Renal pelvis (tissue), 4 donors: ENCODE measurements around the gene TYW1. TPM values are rescaled to one million over a fixed set of nuclear protein-coding genes. Genes with fewer than 3 reads are reported as not detected.
"Not testable (repeated sequence)": the region's sequence is repeated elsewhere in the genome, so short reads cannot be mapped to it uniquely, and the experiment has no call there.

ENCODE experiments used
- DNase-seq: peaks from one replicate; pipeline ENCODE4 v3.0.0-alpha.2; 2013
- polyA plus RNA-seq, 3 donors: library from polyadenylated mRNA; unstranded; fragments of 120-200 nt; gene quantifications; one replicate each; pipeline ENCODE4 v1.2.1, GENCODE V29; 2013; ENCODE audit not compliant: insufficient read length in 3 of 3

TYW1 gene
- polyA plus RNA-seq, 3 donors = 22.4 to 28.7 (median 23.2) TPM

DNA sequence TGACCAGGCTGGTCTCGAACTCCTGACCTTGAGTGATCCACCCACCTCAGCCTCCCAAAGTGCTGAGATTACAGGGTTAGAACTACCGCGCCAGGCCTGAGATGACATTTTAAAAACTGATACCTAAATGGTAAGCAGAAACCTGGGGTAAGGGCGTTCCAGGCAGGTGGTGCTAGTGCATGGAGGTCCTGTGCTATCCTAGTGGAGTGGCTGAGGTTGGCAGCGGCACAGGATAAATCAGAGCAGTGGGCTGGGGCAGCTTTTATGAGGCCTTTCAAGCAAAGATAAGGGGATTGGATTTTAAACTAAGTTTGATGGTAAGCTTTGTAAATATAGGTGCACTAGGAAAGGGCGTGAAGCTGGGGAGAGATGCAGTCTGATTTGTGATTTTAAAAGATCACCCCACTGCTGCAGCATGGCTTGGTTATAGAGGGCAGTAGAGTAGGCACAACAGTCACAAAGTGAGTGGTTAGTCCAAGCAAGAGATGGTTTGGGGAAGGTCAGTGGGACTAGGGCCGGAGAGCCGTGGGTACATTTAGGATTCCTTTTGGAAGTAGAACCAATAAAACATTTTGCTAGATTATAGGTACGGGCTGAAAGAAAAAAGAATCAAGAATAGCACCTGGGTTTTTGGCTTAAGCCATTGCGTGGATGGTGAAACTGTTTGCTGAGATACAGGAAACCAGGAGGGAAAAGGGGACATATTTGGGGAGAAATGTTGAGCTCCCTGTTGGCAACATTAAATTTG lies 188.5 kb downstream of the TYW1 start:
- not testable (repeated sequence) for DNase-seq

DNA sequence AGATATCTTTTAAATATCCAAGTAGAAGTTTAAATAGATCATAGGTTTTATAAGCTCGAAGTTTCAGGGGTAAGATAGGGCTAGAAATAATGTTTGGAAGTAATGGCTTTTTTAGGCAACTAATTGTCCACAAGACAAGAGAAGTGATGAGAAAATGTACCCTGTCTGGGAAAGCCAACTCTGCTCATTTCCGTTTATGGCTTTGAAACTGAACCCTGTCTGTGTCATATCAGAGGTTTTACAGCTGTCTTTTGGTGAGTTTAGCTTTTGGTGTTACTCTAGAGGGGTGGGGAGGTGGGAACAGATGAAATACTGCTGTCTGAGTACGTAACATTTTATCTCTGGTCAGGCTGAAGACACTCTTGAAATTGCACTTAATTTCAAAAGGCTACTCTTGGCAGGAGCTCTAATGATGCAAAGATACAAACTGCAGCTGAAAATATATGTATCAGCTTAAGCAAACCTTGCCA lies 189.1 kb downstream of the TYW1 start:
- DNase-seq = not testable (repeated sequence)

DNA sequence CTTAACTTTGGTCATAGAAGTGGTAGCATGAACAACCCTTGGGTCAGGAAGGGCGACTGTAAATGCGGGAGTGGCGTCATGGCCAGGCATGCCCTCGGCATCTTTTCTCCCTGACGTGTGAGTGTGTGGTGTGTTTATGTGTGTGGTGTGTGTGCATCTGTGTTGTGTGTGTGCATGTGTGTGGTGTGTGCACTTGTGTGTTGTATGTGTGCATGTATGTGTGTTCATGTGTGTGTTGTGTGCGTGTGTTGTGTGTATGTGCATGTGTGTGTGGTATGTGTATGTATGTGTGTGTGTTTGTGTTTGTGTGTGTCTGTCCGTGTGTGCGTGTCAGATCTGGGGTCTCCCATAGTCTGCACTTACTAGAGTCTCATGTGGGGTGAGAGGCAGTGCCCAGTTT lies 192.5 kb downstream of the TYW1 start:
- DNase-seq = not testable (repeated sequence)

DNA sequence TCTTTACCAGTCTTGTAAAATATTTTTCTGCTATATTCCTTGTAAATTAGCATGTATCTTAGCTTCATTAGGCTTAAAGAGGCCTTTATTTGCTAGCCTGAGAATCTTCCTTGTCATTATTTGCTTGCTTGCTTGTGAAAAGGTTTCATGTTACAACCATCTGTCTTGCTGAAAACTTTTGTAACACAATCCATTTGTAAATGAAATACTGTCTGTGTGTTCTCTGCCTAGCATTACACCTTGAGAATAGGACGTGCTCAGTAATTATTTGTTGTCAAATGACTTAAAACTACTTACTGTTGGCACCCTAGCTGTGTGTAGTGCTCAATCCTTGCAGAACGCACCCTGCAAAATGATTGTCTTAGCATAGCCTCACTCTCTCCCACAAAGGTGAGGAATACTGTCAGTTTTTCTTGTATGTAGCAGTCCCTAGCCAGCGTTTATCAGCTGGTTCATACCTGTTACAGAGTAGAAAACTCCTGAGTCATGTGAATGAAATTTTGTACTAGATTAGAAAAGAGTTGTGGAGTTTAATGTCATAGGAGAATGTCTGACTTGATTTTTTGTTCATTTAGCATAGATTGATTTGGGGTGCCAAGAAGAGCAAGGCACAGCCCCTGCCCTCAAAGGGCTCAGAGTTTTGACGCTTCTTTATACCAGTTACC lies 193.3 kb downstream of the TYW1 start:
- DNase-seq = not testable (repeated sequence)

DNA sequence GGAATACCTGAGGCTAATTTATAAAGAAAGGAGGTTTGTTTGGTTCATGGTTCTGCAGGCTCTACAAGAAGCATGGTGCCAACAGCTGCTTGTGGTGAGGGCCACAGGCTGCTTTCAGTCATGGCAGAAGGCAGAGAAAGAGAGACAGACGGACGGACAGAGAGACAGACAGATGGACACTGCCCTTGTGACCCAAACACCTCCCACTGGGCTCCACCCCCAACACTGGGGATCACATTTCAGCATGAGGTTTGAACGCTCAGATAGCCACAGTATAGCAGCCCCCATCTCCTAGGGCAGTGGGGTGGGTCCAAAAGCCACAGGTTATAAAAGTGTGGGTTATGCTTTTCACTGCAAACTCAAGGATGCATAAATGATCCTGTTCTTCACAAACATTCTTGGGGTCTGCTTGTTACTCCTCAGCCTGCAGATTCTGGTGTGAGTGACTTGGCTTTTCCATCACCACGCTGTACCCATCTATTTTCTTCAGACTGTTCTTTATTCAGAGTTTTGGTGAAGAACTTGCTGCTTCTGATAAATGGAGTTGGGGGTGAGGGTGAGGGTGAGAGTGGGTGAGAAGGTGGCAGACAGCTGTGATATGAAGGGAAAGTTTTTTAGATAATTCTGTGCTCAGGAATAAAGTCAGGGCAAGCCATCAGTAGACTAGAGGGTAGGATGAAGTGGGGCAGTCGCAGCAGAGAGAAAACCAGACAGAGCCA lies 194.5 kb downstream of the TYW1 start:
- DNase-seq = not testable (repeated sequence)

DNA sequence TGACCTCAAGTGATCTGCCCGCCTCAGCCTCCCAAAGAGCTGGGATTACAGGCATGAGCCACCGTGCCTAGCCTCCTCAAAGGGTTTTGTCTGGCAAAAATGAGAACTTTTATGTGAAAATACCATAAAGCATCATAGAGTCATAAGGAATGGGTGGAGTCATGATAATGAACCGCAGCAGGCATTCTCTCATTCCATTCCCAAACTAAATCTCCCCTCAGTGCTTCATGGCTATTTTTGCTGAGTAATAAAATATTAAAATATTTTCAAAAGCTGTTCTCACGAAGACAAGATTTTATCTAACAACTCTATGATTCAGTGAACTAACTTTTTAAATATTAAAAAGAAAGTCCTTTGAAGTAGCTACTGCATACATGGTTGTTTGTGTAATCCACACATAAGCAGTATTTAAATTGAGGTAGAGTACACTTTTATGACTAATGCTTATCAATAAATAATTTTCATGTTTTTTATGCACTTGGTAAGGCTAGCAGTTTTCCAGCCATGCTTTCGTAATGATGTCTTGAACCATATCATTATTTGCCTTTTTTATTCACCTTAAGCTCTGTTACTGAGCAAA lies 195.6 kb downstream of the TYW1 start:
- DNase-seq = not testable (repeated sequence)

DNA sequence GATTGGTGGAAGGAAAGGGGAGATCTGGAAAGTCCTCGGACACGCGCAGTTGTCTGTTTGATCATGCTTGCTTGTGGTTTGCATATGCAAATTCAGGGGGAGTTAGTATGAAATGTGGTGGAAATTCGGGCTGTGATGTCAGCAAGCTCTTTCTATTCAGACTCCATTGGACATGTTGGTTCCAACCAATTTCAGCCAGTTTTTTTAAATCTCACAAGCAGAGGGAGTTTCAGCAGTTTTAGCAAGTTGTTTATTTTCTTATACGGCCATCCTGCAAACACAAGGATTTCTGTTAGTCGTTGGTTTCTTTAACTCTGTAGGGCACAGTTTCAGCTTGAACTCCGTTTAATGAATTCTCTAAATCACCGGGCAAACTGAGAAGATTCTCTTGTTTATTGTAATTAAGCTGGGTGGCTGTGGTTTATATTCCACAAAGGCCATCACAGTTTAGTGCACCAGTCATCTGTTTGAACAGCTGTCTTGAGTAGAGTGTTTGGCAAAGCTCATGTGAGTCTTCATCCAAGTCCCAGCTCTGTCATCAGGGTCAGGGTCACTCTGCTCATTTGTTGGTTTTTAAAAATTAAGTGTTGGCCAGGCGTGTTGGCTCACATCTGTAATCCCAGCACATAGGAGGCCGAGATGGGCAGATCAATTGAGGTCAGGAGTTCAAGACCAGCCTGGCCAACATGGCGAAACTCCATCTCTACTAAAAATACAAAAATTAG lies 196.4 kb downstream of the TYW1 start:
- DNase-seq = peak; percentile 62

DNA sequence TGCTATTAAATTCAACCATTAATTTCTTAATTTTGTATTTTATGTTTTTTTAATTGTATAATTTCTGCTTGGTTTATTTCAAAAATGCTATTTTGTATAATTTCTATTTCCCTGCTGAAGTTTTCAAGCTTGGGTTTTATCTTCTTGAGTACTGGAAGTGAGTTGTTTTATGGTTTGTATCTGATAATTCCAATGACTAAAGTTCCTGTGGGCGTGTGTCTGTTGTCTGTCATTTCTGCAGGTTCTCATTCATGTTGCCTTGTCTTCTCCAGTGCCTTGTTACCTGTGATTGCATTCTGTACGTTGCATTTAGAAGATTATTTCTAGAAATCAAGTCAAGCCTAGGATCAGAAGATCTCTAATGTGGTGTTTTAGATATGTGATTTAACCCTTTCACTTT lies 199.5 kb downstream of the TYW1 start:
- DNase-seq = not testable (repeated sequence)

DNA sequence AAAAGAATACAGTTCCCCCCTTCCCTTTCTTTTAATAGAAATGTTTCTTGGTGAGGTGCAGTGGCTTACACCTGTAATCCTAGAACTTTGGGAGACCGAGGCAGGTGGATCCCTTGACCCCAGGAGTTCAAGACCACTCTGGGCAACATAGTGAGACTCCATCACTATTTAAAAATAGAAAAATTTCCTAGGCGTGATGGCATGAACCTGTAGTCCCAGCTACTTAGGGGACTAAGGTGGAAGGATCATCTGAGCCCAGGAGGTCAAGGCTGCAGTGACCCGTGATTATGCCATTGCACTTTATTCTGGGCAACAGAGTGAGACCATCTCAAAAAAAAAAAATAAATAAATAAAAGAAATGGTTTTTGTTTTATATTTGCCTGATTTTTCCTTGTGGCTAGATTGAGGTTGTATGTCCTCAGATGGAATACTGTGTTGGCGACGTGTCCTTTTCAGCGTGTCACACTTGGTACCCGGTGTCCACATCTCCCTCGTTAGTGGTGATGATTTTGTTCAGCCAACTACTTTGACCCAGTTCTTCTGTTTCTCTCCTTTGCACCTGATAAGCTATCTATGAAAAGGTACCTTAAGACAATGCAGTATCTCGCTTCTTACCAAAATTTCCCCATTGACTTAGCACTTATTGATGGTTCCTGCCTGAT lies 202.4 kb downstream of the TYW1 start:
- DNase-seq = not testable (repeated sequence)

DNA sequence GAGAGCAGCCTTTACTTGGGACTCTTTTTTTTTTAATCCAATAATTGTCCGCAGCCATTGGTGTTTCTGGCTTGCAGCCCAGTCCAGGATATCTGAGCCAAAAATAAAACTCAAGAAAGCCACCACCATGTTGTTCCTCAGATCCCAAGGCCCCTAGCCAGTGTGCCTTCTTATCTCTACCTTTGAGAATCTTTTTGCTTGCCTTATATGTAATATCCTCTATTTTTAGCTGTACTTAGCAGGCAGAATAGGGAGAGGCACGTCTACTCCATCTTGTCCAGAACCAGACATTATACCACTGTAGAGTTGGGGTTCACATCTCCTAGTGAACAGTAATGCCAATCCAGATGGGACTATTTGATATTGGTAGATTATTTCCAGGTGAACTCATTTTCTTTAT lies 209.1 kb downstream of the TYW1 start:
- not testable (repeated sequence) for DNase-seq

DNA sequence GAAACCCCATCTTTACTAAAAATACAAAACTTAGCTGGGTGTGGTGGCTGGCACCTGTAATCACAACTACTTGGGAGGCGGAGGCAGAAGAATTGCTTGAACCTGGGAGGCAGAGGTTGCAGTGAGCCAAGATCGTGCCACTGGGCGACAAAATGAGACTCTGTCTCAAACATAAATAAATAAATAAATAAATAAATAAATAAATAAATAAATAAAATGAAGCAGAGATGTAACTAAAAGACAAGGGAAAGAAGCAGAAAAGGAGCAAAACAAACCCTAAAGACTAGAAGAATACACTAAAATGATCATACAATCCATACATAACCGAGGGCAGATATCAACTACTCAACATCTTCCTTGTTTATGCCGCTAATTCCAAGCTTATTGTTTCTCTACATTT lies 209.8 kb downstream of the TYW1 start:
- no peak for DNase-seq

DNA sequence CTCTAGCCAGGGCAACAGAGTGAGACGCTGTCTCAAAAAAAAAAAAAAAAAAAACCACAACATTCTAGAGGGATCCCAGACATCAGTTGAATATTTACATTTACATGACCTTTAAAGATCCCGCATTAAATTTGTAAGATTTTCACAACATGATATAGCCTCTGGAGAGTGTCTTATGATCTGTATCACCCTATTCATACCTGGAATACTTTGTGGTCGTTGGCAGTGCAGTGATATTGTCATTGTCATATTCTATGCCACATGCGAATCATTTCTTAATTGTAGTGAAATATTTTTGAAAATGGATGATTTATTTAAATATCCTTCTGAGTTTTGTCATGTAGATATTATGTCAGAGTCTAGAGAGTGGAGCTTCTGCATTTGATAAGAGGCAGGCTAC lies 212.0 kb downstream of the TYW1 start:
- DNase-seq = not testable (repeated sequence)

DNA sequence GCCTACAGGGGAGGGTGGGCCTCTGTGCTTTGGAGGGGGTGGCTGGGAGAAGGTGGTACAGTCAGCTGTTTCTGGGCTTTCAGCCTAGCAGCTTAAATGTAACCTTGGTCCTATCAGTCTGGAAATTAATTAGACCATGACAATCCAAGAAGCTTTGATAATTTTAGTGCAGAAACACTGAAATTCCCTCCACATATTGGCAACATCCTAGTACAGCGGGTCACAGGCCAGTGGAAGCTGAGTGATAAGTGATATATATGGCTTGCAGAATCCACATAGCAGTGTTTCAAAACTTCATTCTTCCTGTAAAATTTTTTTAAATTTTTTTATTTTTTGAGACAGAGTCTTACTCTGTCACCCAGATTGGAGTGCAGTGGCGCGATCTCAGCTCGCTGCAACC lies 212.6 kb downstream of the TYW1 start:
- DNase-seq = no peak

DNA sequence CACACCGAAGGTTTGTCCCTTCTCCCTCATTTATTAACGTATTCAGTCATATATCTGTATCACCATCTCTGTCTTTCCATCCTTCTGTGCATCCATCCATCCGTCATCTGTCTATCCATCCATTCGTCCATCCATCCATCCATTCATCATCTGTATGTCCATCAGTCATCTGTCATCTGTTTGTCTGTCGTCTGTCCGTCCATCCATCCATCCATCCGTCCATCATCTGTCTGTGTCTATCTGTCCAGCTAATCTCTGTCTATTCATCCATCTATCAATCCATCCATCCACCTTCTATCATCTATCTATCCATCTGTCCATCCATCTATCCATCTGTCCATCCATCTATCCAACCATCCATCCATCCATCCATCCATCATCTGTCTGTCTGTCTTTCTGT lies 213.9 kb downstream of the TYW1 start:
- DNase-seq = no peak

DNA sequence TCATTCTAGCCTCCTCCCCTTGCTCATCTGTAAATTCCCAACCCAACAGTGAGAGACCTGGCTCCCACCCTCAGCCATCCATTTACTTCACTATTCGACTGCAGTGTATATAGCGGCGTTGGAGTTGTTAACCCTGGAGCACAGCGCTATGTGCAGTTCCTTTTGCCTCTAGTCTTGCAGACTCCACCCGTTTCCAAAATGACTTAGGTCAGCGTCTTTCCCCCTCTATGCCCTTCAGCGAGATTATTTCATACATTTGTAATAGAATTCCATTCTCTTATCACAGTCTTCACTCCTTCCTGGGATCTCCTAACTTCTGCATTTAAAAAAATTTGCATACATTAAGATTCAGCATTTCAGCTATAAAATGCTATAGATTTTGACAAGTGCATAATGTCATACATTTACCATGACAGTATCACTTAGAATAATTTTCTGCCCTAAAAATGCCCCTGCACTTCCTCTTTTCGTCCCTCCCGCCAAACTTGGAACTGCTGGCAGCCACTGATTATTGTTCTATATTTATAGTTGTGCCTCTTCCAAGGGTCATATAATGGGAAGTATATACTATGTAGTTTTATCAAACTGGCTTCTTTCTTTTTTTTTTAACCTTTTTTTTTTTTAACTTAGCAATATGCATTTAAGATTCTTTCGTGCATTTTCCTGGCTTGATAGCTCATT lies 215.2 kb downstream of the TYW1 start:
- not testable (repeated sequence) for DNase-seq

DNA sequence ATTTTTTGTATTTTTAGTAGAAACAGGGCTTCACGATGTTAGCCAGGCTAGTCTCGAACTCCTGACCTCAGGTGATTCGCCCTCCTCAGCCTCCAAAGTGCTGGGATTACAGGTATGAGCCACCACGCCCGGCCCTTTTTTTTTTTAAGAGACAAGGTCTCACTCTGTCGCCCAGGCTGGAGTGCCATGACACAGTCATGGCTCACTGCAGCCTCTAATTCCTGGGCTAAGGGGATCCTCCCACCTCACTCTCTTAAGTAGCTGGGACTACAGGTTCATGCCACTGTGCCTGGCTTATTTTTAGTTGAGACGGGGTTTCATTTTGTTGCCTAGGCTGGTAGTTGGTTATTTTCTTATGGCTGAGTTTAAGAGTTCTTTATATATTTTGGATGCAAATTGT lies 216.4 kb downstream of the TYW1 start:
- not testable (repeated sequence) for DNase-seq

DNA sequence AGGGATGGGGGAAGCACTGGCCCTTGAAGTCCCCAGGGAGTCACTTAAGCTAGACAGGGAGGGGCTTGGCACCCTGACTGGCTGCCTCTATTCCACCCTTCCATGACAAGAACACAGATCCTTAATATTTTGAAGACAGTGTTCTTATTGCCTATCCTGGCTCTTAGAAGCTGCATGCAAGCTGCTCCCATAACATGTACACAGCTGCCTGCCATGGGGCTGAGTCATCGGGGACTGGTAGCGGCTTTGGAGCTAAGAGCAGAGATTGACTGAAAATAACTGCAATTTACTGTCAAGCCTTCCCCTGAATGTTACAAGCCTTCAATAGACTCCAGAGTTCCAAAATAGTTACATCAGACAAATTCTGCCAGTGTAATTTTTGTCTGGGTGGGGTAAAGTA lies 226.9 kb downstream of the TYW1 start:
- not testable (repeated sequence) for DNase-seq

DNA sequence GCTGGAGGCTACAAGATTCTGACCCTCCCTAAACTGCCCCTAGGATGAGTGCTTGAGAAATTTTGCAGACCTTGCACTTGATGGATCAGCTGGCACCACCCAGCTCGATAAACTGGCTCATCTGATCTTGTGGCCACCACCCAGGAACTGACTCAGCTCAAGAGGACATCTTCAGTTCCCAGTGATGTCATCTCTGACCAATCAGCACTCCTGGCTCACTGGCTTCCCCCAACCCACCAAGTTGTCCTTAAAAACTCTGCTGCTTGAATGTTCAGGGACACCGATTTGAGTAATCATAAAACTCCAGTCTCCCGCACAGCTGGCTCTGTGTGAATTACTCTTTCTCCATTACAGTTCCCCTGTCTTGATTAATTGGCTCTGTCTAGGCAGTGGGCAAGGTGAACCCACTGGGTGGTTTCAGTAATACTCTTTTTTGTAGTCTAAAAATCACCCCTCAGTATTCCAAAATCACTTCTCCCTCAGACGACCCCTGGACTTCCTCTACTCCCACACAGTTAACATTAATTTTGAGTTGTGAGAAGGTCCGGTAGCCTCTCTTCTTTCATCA lies 229.8 kb downstream of the TYW1 start:
- DNase-seq = not testable (repeated sequence)

DNA sequence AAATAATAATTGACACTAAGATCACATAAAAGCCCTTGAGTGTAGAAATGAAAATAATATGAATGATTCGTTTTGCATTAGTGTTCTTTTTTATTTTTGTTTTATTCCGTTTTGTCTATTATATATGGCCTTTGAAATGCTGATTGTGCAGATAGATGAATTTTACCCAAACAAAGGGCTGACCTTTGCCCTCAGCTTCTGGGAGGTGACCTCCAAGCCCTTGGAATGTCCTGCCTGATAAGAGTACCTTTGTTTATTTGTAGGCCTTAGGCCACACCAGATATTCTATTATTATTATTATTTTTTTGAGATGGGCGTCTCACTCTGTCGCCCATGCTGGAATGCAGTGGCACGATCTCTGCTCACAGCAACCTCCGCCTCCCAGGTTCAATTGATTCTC lies 230.3 kb downstream of the TYW1 start:
- DNase-seq = not testable (repeated sequence)

DNA sequence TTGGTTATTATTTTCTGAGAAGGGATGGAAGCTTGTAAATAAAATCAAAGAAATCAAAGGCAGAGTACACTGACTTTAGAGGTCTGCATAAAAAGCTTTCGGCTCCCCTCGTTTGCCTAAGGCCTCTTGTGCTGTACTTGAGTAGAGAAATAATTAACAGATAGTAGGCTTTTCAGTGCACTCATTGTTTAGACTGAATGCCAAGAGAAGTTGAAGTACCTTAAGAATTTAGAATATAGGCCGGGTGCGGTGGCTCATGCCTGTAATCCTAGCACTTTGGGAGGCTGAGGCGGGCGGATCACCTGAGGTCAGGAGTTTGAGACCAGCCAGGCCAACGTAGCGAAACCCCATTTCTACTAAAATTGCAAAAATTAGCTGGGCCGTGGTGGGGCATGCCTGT lies 232.4 kb downstream of the TYW1 start:
- DNase-seq = not testable (repeated sequence)
